RWPE2 (cell line): Measurements from ENCODE around the gene MPZL3.

Source experiments
- ATAC-seq: fragments of 200-7000 bp; cut with Tn5 transposase; 3 replicates; pipeline ENCODE4 v1.9.1; 2021; ENCODE audit warnings: low read depth
- DNase-seq: peaks from one replicate; pipeline ENCODE4 v3.0.0-alpha.2; 2020; ENCODE audit warnings: low spot score
- H3K27ac ChIP-seq: fragments of 450-650 bp; 2 replicates; pipeline ENCODE4 v1.5.1; 2017; ENCODE audit warnings: mild to moderate bottlenecking; ENCODE audit not compliant: poor library complexity, severe bottlenecking
- H3K27me3 ChIP-seq: fragments of 250-450 bp; sonication (Bioruptor Pico); 2 replicates; pipeline ENCODE4 v1.5.1; 2021; ENCODE audit warnings: mild to moderate bottlenecking, moderate library complexity; ENCODE audit not compliant: insufficient read depth, poor library complexity, severe bottlenecking
- H3K36me3 ChIP-seq: fragments of 250-450 bp; sonication (Bioruptor Pico); 2 replicates; pipeline ENCODE4 v1.5.1; 2020; ENCODE audit warnings: low read depth, mild to moderate bottlenecking, moderate library complexity
- H3K4me1 ChIP-seq: fragments of 250-450 bp; sonication (Bioruptor Pico); 2 replicates; pipeline ENCODE4 v1.5.1; 2021; ENCODE audit warnings: mild to moderate bottlenecking, moderate library complexity; ENCODE audit not compliant: insufficient read depth, poor library complexity, severe bottlenecking
- H3K4me3 ChIP-seq: fragments of 250-450 bp; sonication (Bioruptor Pico); 2 replicates; pipeline ENCODE4 v1.5.1; 2021; ENCODE audit warnings: mild to moderate bottlenecking, moderate library complexity; ENCODE audit not compliant: severe bottlenecking
- H3K9me3 ChIP-seq: fragments of 250-450 bp; sonication (Bioruptor Pico); 2 replicates; pipeline ENCODE4 v1.5.1; 2021; ENCODE audit warnings: mild to moderate bottlenecking, moderate library complexity; ENCODE audit not compliant: severe bottlenecking
- TF ChIP-seq, protein P1 (sequence below): fragments of 450-650 bp; IDR thresholded peaks from one replicate; pipeline ENCODE4 v1.5.1; 2017; ENCODE audit warnings: mild to moderate bottlenecking, moderate library complexity; ENCODE audit not compliant: poor library complexity, severe bottlenecking

The MPZL3 gene

DNA sequence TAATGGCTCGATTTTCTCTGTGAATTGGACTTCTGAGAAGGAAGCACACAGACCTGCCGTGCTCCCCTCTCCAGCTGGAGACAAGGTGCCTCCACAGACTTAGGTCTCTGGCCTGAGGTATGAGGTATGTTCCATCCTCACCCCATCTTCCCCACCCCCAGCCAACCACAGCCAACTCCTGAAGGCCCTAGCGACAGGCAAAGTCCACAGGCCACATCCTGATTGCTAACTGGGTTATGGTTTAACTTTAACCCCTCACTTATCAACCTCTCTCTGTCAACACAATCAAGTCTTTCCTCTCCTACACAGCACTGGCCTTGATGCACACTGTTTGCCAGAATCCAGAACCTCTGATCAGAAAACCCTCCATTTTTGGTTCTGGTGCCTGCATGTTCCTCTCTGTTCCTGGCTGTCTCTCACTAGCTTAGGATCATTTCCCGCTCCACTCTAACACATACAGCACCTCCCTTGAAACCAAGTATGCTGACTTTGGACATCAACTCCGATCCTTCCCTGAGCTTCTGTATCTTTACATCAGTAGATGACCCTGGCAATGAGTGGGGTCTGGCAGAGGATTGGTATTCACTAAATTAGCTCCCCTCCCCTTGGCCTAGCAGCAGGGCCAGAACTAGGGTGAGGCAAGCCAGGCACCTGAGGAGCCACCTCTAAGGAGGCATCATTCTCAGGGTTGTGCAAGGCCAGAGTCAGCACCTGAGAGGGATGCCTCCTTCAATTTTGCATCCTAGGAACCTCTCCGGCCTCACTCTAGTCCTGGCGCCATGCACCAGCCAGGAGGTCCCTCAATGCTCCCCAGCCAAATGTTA is 49.4 kb downstream of the MPZL3 start:
- no peak overlapping the region for H3K27ac ChIP-seq
- ATAC-seq (no peak), DNase-seq (no peak)
- H3K36me3 ChIP-seq, result no peaks in the 10 kb centered on the region
- H3K27me3 ChIP-seq, result no peaks in the 10 kb centered on the region
- H3K4me3 ChIP-seq, result no peak overlapping the region
- TF ChIP-seq, protein P1, sequence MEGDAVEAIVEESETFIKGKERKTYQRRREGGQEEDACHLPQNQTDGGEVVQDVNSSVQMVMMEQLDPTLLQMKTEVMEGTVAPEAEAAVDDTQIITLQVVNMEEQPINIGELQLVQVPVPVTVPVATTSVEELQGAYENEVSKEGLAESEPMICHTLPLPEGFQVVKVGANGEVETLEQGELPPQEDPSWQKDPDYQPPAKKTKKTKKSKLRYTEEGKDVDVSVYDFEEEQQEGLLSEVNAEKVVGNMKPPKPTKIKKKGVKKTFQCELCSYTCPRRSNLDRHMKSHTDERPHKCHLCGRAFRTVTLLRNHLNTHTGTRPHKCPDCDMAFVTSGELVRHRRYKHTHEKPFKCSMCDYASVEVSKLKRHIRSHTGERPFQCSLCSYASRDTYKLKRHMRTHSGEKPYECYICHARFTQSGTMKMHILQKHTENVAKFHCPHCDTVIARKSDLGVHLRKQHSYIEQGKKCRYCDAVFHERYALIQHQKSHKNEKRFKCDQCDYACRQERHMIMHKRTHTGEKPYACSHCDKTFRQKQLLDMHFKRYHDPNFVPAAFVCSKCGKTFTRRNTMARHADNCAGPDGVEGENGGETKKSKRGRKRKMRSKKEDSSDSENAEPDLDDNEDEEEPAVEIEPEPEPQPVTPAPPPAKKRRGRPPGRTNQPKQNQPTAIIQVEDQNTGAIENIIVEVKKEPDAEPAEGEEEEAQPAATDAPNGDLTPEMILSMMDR, result no peak
- H3K4me1 ChIP-seq, result no peaks in the 10 kb centered on the region
- H3K9me3 ChIP-seq, result no peaks in the 10 kb centered on the region

DNA sequence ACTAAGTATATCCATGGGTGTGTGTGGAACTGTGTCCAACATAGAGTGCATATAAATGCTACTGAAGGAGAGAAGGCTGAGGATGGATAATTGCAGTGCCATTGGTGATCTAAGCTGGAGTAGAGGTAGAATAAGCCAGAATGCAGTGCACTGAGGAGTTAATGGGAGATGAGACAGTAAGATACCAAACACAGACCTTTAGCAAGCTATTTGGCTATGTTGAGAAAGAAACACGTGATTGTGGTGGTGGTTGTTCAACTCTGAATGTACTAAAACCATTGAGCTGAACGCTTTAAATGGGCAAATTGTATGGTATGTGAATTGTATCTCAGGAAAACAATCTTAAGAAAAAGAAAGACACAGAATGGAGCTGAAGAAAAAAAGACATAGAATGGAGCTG is 50.2 kb downstream of the MPZL3 start:
- Histone ChIP-seq H3K27ac (no peak overlapping the region), H3K9me3 (no peaks in the 10 kb centered on the region), H3K4me3 (no peak overlapping the region), H3K4me1 (no peaks in the 10 kb centered on the region), H3K27me3 (no peaks in the 10 kb centered on the region), H3K36me3 (no peaks in the 10 kb centered on the region)
- DNase-seq (no peak), ATAC-seq (no peak)
- TF ChIP-seq, protein P1, result no peak

DNA sequence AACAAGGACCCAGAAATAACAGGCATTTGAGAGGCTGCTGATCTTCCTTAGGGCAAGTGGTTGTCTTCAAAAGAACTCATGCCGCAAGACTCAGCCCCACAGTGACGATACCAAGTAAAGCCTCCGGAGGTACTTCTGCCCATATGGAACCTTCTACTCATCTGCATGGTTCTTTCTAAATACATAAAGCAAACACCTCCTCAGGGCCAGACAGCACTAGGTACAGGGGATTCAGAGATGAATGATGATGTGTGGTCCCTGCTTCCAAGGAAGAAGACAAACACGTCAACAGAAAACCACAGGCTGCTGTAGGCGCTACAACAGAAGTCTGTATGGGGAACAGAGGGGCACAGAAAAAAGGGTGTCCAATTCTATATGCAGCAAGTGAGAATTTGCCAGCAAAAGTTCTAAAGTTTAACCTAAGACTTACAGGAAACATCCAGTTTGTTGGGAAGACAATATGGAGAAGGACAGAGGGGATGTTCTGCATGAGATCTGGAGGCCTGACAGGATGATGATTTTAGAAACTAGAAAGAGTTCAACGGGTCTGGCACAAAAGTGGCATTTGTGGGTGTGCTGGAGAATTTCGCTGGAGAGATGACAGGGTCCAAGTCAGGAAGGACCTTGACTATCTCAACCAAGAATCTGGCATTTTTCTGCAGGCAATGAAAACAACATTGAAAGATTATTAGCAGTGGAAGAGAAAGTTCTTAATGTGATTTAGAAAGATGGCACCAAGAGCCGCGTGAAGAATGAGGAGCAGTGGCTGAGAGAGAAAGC is 51.1 kb downstream of the MPZL3 start:
- Histone ChIP-seq H3K27ac (no peak overlapping the region), H3K4me1 (no peaks in the 10 kb centered on the region), H3K4me3 (no peak overlapping the region), H3K9me3 (no peaks in the 10 kb centered on the region), H3K36me3 (no peaks in the 10 kb centered on the region), H3K27me3 (no peaks in the 10 kb centered on the region)
- TF ChIP-seq, protein P1, result no peak
- DNase-seq (no peak), ATAC-seq (no peak)

DNA sequence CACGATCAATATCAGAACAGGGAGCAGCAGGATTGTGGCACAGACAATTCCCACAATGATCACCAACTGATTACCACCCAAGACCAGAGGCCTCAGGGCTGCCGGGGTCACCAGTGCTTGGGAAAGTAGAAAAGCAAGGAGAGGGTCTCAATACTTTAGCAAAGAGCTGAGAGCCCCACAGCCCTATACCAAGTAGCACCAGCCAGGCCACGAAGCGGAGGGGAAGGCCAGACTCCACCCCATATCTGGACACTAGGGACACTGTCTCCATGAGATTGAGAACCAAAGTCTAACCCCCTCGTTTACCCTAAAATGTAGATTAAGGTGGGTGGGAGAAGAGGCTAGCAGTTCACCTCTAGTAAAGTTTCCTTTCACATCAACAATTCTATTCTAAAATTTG is 51.7 kb downstream of the MPZL3 start:
- H3K4me1 ChIP-seq, result peaks cover 2% of the 10 kb centered on the region

More for the DNA sequence above, 51.7 kb downstream of the MPZL3 start:
- Histone ChIP-seq H3K36me3 (no peaks in the 10 kb centered on the region), H3K27me3 (no peaks in the 10 kb centered on the region), H3K27ac (no peak overlapping the region), H3K9me3 (no peaks in the 10 kb centered on the region), H3K4me3 (no peak overlapping the region)
- TF ChIP-seq, protein P1, result no peak
- ATAC-seq, result no peak
- no peak for DNase-seq
